GM10248 (cell line): ENCODE data around the gene LIPA.
"Not testable (repeated sequence)": the region's sequence is repeated elsewhere in the genome, so short reads cannot be mapped to it uniquely, and the experiment has no call there.

ENCODE experiments used
- CTCF ChIA-PET: fragments of 300-600 bp; sonication (Branson Sonifier 250); formaldehyde crosslinking; extraction: SDS; loops from one replicate; lab custom pipeline; 2021; ENCODE audit warnings: antibody characterized with exemption; lab: Yijun Ruan, JAX
- POLR2A ChIA-PET: fragments of 350-650 bp; sonication (Branson Sonifier 250); formaldehyde crosslinking; extraction: SDS; loops from one replicate; lab custom pipeline; 2020; ENCODE audit warnings: antibody characterized with exemption; lab: Yijun Ruan, JAX
- DNase-seq: peaks from one replicate; pipeline ENCODE4 v3.0.0; 2012; ENCODE audit errors: extremely low spot score
- TF ChIP-seq, protein P1 (sequence below): IDR thresholded peaks from 2 replicates; pipeline ENCODE4 v1.5.1; 2012; ENCODE audit warnings: mild to moderate bottlenecking, low read depth; ENCODE audit errors: extremely low read depth, missing control alignments, control extremely low read depth

Gene LIPA

DNA sequence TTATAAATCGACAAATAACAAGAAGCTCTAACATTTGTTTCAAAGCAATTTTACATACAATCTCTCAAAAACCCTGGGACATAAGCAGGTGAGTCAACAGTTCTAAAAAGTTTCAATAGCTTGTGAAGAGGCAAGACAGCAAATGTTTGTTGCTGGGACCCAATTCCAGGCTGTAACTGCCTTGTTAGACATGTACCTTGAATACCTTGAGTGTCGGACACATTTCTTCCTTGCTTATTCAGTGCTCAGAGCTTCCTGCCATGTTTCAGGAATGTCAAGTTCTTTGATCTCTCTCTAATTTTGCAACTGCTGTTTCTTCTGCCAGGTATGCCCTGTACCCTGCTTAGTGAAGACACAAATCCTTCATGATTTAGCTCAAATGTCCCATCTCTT is 49.5 kb downstream of the LIPA start:
- CTCF ChIA-PET, result interaction anchor here (0.9 to 1.5 kb wide), 4 partner anchors 12 to 267 kb away, joined by 3 read pairs; no protein-coding TSS in a partner anchor
- POLR2A ChIA-PET, result no interaction called here
- TF ChIP-seq, protein P1, sequence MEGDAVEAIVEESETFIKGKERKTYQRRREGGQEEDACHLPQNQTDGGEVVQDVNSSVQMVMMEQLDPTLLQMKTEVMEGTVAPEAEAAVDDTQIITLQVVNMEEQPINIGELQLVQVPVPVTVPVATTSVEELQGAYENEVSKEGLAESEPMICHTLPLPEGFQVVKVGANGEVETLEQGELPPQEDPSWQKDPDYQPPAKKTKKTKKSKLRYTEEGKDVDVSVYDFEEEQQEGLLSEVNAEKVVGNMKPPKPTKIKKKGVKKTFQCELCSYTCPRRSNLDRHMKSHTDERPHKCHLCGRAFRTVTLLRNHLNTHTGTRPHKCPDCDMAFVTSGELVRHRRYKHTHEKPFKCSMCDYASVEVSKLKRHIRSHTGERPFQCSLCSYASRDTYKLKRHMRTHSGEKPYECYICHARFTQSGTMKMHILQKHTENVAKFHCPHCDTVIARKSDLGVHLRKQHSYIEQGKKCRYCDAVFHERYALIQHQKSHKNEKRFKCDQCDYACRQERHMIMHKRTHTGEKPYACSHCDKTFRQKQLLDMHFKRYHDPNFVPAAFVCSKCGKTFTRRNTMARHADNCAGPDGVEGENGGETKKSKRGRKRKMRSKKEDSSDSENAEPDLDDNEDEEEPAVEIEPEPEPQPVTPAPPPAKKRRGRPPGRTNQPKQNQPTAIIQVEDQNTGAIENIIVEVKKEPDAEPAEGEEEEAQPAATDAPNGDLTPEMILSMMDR, result no peak
- DNase-seq, result no peak

DNA sequence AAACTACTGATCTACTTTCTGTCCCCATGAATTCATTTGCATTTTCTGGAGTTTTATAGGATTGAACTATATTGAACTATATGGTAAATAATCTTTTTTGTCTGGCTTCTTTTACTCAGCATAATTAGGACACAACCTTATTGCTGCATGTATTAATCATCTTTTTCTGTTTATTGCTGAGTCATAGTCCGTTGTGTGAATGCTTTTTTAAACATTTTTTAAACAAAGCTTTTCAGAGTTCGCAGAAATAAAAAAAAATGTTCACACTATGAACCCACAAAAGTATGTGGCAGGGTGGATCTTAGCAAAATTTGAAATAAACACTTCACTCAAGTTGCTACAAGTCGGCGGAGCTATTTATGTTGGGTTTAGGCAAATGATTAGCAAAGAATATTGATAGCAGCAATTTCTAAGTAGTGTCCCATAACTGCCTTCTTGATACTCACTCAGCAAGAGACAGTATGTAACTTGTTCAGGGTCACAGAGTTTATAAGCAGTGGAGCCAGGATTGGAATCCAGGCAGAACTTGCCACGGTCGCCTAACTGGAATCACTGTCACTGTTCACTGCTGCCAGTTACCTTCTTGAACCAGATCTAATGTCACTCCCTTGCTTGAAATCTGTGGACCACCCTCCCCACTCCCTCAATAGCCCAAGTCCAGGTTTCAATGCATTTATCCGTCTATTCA is 50.1 kb downstream of the LIPA start:
- CTCF ChIA-PET, result interaction anchor here (0.9 to 1.5 kb wide), 4 partner anchors 13 to 267 kb away, joined by 3 read pairs; no protein-coding TSS in a partner anchor
- POLR2A ChIA-PET, result no interaction called here
- no peak for DNase-seq
- TF ChIP-seq, protein P1, result no peak

DNA sequence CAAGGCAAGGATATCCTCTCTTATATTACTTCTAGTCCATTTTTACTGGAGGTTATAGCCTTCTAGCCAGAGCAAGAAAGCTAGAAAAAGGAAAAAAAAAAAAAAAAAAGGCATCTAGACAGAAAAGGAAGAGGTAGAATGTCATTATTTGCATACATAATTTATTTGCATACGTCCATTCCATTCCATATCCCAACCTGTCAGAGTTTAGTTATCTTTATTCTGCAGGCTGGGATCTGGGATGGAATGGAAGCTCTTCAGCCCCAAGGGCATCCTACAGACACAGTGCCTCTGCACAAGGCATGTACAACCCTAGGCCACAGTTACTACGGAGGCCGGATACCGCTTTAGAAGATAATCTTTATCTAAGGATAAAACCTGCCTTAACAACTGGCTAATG is 54.1 kb downstream of the LIPA start:
- ChIA-PET POLR2A (no interaction called here), CTCF (interaction anchor here (0.6 to 1.5 kb wide), 3 partner anchors 17 to 84 kb away, joined by 3 to 8 read pairs (median 3); no protein-coding TSS in a partner anchor)
- no peak for DNase-seq
- TF ChIP-seq, protein P1, result no peak

DNA sequence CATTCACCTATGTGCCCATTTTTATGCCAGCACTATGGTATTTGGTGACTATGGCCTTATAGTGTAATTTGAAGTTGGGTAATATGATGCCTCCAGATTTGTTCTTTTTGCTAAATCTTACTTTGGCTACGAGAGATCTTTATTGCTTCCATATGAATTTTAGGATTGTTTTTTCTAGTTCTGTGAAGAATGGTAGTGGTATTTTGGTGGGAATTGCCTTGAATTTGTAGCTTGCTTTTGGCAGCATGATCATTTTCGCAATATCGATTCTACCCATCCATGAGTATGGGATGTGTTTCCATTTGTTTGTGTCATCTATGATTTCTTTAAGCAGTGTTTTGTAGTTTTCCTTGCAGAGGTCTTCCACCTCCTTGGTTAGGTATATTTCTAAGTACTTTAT is 60.3 kb downstream of the LIPA start:
- CTCF ChIA-PET, result interaction anchor here (1.5 kb wide), 1 partner anchor 15 kb away, joined by 4 read pairs; no protein-coding TSS in a partner anchor
- POLR2A ChIA-PET, result not testable (repeated sequence)

DNA sequence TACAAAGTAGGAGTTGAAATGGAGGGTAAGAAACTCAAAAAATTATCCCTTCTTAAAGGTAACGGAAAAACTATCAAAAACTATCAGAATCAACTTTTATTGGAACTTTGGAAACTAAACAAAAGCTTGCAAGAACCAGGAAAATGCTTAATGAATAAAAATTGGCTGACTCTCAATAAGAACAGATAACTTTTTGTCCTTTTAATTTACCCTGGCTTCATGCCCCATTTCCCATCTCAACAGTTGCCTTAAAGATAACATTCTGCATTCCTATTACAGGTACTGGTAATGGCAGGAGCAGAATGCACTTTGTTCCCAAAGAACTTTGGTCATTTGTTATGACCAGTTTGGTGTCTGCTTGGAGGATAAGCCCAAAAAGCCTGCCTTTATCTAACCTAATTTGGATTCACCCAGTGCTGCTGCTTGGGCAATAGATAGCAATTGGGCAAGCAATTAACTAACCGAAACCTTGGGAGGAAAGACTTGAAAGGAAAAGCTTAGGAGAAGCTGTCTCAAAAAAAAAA is 62.3 kb downstream of the LIPA start:
- POLR2A ChIA-PET, result no interaction called here
- DNase-seq, result no peak
- CTCF ChIA-PET, result no interaction called here
- TF ChIP-seq, protein P1, result no peak

More for the DNA sequence above, 60.3 kb downstream of the LIPA start:
- not testable (repeated sequence) for DNase-seq

DNA sequence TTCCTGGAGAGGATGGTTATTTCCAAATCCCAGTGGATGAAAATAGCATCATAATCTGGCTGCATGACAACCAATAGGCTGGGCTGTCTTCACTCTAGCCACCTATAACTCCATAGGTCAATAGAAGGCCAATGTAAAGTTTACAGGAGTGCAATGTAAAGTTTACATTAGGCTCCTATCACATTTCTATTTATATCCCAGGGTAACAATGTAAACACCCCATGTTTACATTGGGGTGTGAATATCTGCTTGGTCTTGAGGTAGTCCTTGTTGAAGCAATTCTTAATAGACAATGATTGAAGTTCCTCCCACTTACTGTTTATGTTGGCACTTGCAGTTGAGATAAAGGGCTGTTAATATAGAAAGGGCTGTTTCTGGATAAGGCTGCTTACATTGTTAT is 65.9 kb downstream of the LIPA start:
- TF ChIP-seq, protein P1, result no peak
- no peak for DNase-seq
- ChIA-PET CTCF (no interaction called here), POLR2A (no interaction called here)

DNA sequence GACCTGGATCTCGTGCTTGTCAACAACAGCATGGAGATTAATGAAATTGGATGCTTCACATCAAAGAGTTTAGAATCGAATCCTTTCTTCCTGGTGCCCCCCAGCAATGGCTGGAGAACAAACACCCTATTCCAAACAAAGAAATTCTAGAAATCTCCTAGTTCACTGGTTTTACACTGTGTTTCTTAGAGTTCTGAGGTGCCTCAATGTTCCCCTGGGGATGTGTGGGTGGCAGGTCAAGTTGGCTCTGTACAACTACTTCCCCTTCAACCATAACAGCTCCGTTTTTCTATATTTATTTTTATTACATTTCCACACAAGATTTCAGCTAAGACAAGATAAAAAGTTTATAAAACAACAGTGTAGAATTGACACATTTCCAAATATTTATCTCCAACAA is 66.9 kb downstream of the LIPA start:
- ChIA-PET CTCF (interaction anchor here (1.0 kb wide), 1 partner anchor 250 kb away, joined by 3 read pairs; no protein-coding TSS in a partner anchor), POLR2A (no interaction called here)

More for the DNA sequence above, 66.9 kb downstream of the LIPA start:
- TF ChIP-seq, protein P1, result no peak
- no peak for DNase-seq
